Esophagus squamous epithelium (tissue), 4 donors: ENCODE results near the gene TMEM256.

ENCODE experiments used
- POLR2A ChIP-seq, 4 donors: fragments of 450-650 bp; IDR thresholded peaks; one replicate each; pipeline ENCODE4 v1.6.1; 2017; ENCODE audit warnings: antibody characterized with exemption in 4 of 4, mild to moderate bottlenecking in 4 of 4, moderate library complexity in 3 of 4
- TF ChIP-seq, protein P1 (sequence below), 6 experiments: fragments of 450-650 bp in 4 of 6; fragments of 200-600 bp in 2 of 6; sonication (generic) in 2 of 6; IDR thresholded peaks; one replicate each; pipeline ENCODE4 v1.5.1; 2016 to 2019; ENCODE audit warnings: antibody characterized with exemption in 6 of 6, mild to moderate bottlenecking in 4 of 6, moderate library complexity in 4 of 6

DNA sequence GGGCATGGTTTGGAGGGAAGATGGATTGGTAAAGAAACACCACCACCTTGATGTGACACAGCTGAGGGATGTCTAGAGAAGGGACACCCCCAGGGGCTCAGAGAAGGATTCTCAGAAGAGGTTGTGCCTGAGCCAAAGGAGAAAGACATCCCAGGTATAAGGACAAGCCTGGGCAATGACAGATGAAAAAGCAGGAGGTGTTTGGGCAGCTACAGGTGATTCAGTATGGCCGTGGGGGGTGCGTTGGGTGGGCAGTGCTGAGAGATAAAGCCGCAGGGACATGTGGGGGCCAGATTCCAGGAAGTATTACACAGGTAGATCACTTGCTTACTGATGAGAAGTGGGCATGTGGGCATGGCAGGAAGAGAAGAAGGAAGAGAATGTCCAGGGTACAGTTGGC lies 42.0 kb downstream of the TMEM256 start:
- TF ChIP-seq POLR2A (IDR thresholded peaks at IDR 0.05): no peak
- TF ChIP-seq, protein P1, sequence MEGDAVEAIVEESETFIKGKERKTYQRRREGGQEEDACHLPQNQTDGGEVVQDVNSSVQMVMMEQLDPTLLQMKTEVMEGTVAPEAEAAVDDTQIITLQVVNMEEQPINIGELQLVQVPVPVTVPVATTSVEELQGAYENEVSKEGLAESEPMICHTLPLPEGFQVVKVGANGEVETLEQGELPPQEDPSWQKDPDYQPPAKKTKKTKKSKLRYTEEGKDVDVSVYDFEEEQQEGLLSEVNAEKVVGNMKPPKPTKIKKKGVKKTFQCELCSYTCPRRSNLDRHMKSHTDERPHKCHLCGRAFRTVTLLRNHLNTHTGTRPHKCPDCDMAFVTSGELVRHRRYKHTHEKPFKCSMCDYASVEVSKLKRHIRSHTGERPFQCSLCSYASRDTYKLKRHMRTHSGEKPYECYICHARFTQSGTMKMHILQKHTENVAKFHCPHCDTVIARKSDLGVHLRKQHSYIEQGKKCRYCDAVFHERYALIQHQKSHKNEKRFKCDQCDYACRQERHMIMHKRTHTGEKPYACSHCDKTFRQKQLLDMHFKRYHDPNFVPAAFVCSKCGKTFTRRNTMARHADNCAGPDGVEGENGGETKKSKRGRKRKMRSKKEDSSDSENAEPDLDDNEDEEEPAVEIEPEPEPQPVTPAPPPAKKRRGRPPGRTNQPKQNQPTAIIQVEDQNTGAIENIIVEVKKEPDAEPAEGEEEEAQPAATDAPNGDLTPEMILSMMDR (IDR thresholded peaks at IDR 0.05): no peak
